RWPE1 (cell line): ENCODE measurements around the gene IL23R.
"Not testable (repeated sequence)": the region's sequence is repeated elsewhere in the genome, so short reads cannot be mapped to it uniquely, and the experiment has no call there.

Experiments used
- CTCF ChIA-PET: fragments of 350-600 bp; sonication (Branson Sonifier 250); formaldehyde crosslinking; extraction: SDS; loops from one replicate; lab custom pipeline; 2021; lab: Yijun Ruan, JAX
- POLR2A ChIA-PET: fragments of 400-600 bp; formaldehyde crosslinking; extraction: SDS; loops from one replicate; lab custom pipeline; 2020; ENCODE audit warnings: antibody characterized with exemption; ENCODE audit not compliant: low non-redundant PET; lab: Yijun Ruan, JAX
- DNase-seq: peaks from one replicate; pipeline ENCODE4 v3.0.0; 2012; ENCODE audit warnings: low spot score
- H3K27ac ChIP-seq: fragments of 450-650 bp; 2 replicates; pipeline ENCODE4 v1.5.1; 2017
- TF ChIP-seq, protein P1 (sequence below): fragments of 450-650 bp; conservative IDR thresholded peaks from 2 replicates; pipeline ENCODE4 v1.5.1; 2017; ENCODE audit warnings: low read depth, mild to moderate bottlenecking

IL23R gene

GRCh38 chr1:67193704-67194103 lies 27.4 kb downstream of the IL23R start:
- ChIA-PET CTCF (interaction anchor here (0.7 kb wide), 1 partner anchor 629 kb away, joined by 3 read pairs; no protein-coding TSS in a partner anchor), POLR2A (no interaction called here)
- TF ChIP-seq, protein P1, sequence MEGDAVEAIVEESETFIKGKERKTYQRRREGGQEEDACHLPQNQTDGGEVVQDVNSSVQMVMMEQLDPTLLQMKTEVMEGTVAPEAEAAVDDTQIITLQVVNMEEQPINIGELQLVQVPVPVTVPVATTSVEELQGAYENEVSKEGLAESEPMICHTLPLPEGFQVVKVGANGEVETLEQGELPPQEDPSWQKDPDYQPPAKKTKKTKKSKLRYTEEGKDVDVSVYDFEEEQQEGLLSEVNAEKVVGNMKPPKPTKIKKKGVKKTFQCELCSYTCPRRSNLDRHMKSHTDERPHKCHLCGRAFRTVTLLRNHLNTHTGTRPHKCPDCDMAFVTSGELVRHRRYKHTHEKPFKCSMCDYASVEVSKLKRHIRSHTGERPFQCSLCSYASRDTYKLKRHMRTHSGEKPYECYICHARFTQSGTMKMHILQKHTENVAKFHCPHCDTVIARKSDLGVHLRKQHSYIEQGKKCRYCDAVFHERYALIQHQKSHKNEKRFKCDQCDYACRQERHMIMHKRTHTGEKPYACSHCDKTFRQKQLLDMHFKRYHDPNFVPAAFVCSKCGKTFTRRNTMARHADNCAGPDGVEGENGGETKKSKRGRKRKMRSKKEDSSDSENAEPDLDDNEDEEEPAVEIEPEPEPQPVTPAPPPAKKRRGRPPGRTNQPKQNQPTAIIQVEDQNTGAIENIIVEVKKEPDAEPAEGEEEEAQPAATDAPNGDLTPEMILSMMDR, result no peak
- no peak overlapping the region for H3K27ac ChIP-seq
- DNase-seq, result no peak

DNA sequence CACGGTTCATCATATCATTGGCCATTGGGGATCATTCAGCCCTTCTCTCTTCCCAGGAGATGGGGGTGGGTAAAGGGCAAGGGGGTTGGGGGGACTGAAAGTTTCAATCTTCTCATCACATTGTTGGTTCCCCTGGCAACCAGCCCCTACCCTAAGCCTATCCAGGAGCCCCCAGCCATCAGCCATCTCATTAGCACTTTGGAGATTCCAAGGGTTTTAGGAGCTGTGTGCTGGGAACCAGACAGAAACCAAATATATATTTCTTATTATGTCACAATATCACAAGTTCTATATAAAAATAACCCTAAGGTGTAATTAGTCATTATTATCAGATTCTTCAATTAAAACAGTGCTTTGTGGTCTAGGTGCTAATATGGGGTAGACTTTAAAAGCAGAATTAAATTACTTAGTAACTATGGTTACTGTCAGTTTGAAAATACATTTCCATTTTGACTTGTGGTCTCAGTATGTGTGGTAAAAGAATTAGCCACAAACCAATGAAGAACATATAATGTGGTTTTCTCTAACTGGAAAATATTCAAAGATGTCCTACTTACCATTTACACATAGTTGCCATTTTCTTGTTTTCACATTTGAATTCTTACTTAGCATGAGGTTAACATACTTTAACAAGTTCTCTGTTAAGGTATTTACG lies 28.1 kb downstream of the IL23R start:
- DNase-seq, result no peak
- TF ChIP-seq, protein P1, result no peak
- H3K27ac ChIP-seq, result no peak overlapping the region
- CTCF ChIA-PET, result interaction anchor here (0.7 kb wide), 1 partner anchor 628 kb away, joined by 3 read pairs; no protein-coding TSS in a partner anchor
- POLR2A ChIA-PET, result no interaction called here

DNA sequence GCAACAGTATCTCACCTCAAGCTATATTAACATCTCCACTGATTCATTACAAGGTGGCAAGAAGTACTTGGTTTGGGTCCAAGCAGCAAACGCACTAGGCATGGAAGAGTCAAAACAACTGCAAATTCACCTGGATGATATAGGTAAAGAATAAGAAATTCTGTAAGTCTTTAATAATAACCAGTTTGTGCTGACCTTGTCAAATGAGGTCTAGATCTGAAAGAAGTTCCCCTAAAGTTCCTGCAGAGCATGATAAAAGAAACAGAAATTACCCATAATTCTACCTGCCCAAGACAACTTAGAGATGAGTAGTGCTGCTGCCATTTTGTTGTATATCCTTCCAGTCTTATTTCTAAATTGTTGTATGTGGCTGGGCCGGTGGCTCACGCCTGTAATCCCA lies 34.5 kb downstream of the IL23R start:
- TF ChIP-seq, protein P1, result no peak
- ChIA-PET POLR2A (no interaction called here), CTCF (no interaction called here)
- no peak for DNase-seq
- H3K27ac ChIP-seq, result no peak overlapping the region

GRCh38 chr1:67201891-67202290 lies 35.6 kb downstream of the IL23R start:
- no peak overlapping the region for H3K27ac ChIP-seq
- POLR2A ChIA-PET, result no interaction called here
- CTCF ChIA-PET, result interaction anchor here (0.7 to 1.1 kb wide), 2 partner anchors 10 to 71 kb away, joined by 3 to 4 read pairs; no protein-coding TSS in a partner anchor
- TF ChIP-seq, protein P1, result no peak
- no peak for DNase-seq

GRCh38 chr1:67204298-67204980 lies 38.2 kb downstream of the IL23R start:
- ChIA-PET POLR2A (no interaction called here), CTCF (no interaction called here)
- no peak for DNase-seq
- H3K27ac ChIP-seq, result no peak overlapping the region
- TF ChIP-seq, protein P1, result no peak

- H3K27ac ChIP-seq, POLR2A ChIA-PET, CTCF ChIA-PET, DNase-seq: not testable (repeated sequence)
These were observed 41.1 kb downstream of the IL23R start for GRCh38 chr1:67207398-67207797.

DNA sequence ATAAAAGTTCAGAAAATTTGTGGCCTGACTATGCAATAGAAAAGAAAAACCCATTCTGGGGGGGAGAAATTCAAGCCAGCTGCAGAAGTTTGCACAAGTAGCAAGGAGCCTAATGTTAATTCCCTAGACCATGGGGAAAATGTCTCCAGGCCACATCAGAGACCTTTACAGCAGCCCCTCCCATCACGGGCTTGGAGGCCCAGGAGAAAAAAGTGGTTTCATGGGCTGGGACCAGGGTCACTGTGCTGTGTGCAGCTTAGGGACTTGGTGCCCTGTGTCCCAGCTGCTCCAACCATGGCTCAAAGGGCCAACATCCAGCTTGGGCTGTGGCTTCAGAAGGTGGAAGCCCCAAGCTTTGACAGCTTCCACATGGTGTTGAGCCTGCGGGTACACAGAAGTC lies 42.0 kb downstream of the IL23R start:
- H3K27ac ChIP-seq, result no peak overlapping the region
- POLR2A ChIA-PET, result no interaction called here
- DNase-seq, result no peak
- CTCF ChIA-PET, result no interaction called here
- TF ChIP-seq, protein P1, result no peak
